HEK293 (cell line): ENCODE results near the gene ARMC7.

ENCODE experiments used
- CTCF ChIA-PET: fragments of 350-600 bp; formaldehyde crosslinking; extraction: SDS; loops from one replicate; lab custom pipeline; 2021; ENCODE audit warnings: antibody characterized with exemption; lab: Yijun Ruan, JAX
- POLR2A ChIA-PET: fragments of 300-600 bp; formaldehyde crosslinking; extraction: SDS; loops from one replicate; lab custom pipeline; 2020; ENCODE audit warnings: antibody characterized with exemption, inconsistent platforms; lab: Yijun Ruan, JAX
- H3K27ac ChIP-seq: fragments of 200-500 bp; sonication (Bioruptor generic); 2 replicates; pipeline ENCODE4 v1.5.1; 2014; ENCODE audit warnings: low read depth, low read length, control low read depth, inconsistent platforms; ENCODE audit errors: extremely low read depth
- H3K36me3 ChIP-seq, 2 experiments: fragments of 200-500 bp in 1 of 2; sonication (Bioruptor generic) in 1 of 2; 1 replicate in 1 of 2; 2 replicates in 1 of 2; pipeline ENCODE4 v1.5.1; 2014 to 2017; ENCODE audit warnings: inconsistent platforms in 2 of 2, low read length in 2 of 2; ENCODE audit not compliant: control insufficient read depth in 2 of 2, insufficient read depth in 1 of 2
- H3K4me1 ChIP-seq: fragments of 200-500 bp; sonication (Bioruptor generic); 2 replicates; pipeline ENCODE4 v1.5.1; 2014; ENCODE audit warnings: mild to moderate bottlenecking, low read length, inconsistent platforms; ENCODE audit not compliant: control insufficient read depth, insufficient read depth
- H3K4me3 ChIP-seq: 2 replicates; pipeline ENCODE4 v1.5.1; 2011; ENCODE audit warnings: low read depth, mild to moderate bottlenecking, control low read depth, low read length, moderate library complexity
- H3K9me3 ChIP-seq: fragments of 200-500 bp; sonication (Bioruptor generic); 2 replicates; pipeline ENCODE4 v1.5.1; 2014; ENCODE audit warnings: low read depth, low read length, inconsistent platforms; ENCODE audit not compliant: control insufficient read depth, insufficient read depth
- GLI4 ChIP-seq: fragments of 450-650 bp; formaldehyde crosslinking; IDR thresholded peaks from 2 replicates; pipeline ENCODE4 v1.5.1; 2016; ENCODE audit warnings: missing biosample characterization, missing genetic modification characterization
- OSR2 ChIP-seq: fragments of 450-650 bp; formaldehyde crosslinking; IDR thresholded peaks from 2 replicates; pipeline ENCODE4 v1.5.1; 2016; ENCODE audit warnings: missing biosample characterization, missing genetic modification characterization
- PRDM10 ChIP-seq: fragments of 450-650 bp; formaldehyde crosslinking; IDR thresholded peaks from 2 replicates; pipeline ENCODE4 v1.5.1; 2016; ENCODE audit warnings: missing biosample characterization, missing genetic modification characterization
- PRDM6 ChIP-seq: fragments of 450-650 bp; formaldehyde crosslinking; IDR thresholded peaks from 2 replicates; pipeline ENCODE4 v1.5.1; 2017; ENCODE audit warnings: missing biosample characterization, missing genetic modification characterization
- RBAK ChIP-seq: fragments of 450-650 bp; formaldehyde crosslinking; IDR thresholded peaks from 2 replicates; pipeline ENCODE4 v1.5.1; 2016; ENCODE audit warnings: missing biosample characterization, missing genetic modification characterization
- SP7 ChIP-seq: fragments of 450-650 bp; formaldehyde crosslinking; IDR thresholded peaks from 2 replicates; pipeline ENCODE4 v1.5.1; 2016; ENCODE audit warnings: missing biosample characterization, missing genetic modification characterization
- TRIM28 ChIP-seq: IDR thresholded peaks from 2 replicates; pipeline ENCODE4 v1.6.1; 2011; ENCODE audit warnings: low read length, control low read depth, borderline replicate concordance
- WT1 ChIP-seq: fragments of 450-650 bp; formaldehyde crosslinking; IDR thresholded peaks from 2 replicates; pipeline ENCODE4 v1.5.1; 2016; ENCODE audit warnings: missing biosample characterization, missing genetic modification characterization
- ZBTB8A ChIP-seq: fragments of 450-650 bp; formaldehyde crosslinking; IDR thresholded peaks from 2 replicates; pipeline ENCODE4 v1.5.1; 2016; ENCODE audit warnings: missing biosample characterization, missing genetic modification characterization
- ZNF169 ChIP-seq: fragments of 450-650 bp; formaldehyde crosslinking; IDR thresholded peaks from 2 replicates; pipeline ENCODE4 v1.5.1; 2016; ENCODE audit warnings: missing biosample characterization, missing genetic modification characterization
- ZNF174 ChIP-seq: fragments of 450-650 bp; formaldehyde crosslinking; IDR thresholded peaks from 2 replicates; pipeline ENCODE4 v1.5.0; 2017; ENCODE audit warnings: missing biosample characterization, mild to moderate bottlenecking, missing genetic modification characterization
- ZNF175 ChIP-seq: fragments of 450-650 bp; formaldehyde crosslinking; IDR thresholded peaks from 2 replicates; pipeline ENCODE4 v1.5.1; 2016; ENCODE audit warnings: missing biosample characterization, missing genetic modification characterization
- ZNF184 ChIP-seq: fragments of 450-650 bp; IDR thresholded peaks from 2 replicates; pipeline ENCODE4 v1.5.1; 2018; ENCODE audit warnings: missing biosample characterization, mild to moderate bottlenecking, missing genetic modification characterization
- ZNF223 ChIP-seq: fragments of 450-650 bp; formaldehyde crosslinking; IDR thresholded peaks from 2 replicates; pipeline ENCODE4 v1.5.1; 2016; ENCODE audit warnings: missing biosample characterization, missing genetic modification characterization
- ZNF560 ChIP-seq: fragments of 450-650 bp; formaldehyde crosslinking; IDR thresholded peaks from 2 replicates; pipeline ENCODE4 v1.5.1; 2017; ENCODE audit warnings: missing biosample characterization, missing genetic modification characterization, borderline replicate concordance
- ZNF791 ChIP-seq: fragments of 450-650 bp; formaldehyde crosslinking; IDR thresholded peaks from 2 replicates; pipeline ENCODE4 v1.5.1; 2016; ENCODE audit warnings: missing biosample characterization, missing genetic modification characterization
- ZNF837 ChIP-seq: fragments of 450-650 bp; formaldehyde crosslinking; IDR thresholded peaks from 2 replicates; pipeline ENCODE4 v1.5.1; 2016; ENCODE audit warnings: missing biosample characterization, missing genetic modification characterization
- TF ChIP-seq, protein P1 (sequence below): fragments of 450-650 bp; formaldehyde crosslinking; IDR thresholded peaks from 2 replicates; pipeline ENCODE4 v1.5.1; 2016; ENCODE audit warnings: missing biosample characterization, missing genetic modification characterization, borderline replicate concordance

Gene ARMC7

GRCh38 chr17:75097865-75098264, 11.9 kb upstream of the ARMC7 start:
- peaks cover 0 to 19% of the 10 kb centered on the region in 2 experiments; a peak in 1 of 3 replicates for H3K36me3 ChIP-seq
- H3K4me1 ChIP-seq: no peaks in the 10 kb centered on the region; the same call in 1 of the 2 replicates
- ChIA-PET POLR2A (interaction anchor here (1.1 to 2.8 kb wide), 2 partner anchors 8 to 33 kb away, joined by 4 to 19 read pairs; no protein-coding TSS in a partner anchor), CTCF (interaction anchor here (0.8 kb wide), 1 partner anchor 85 kb away, joined by 3 read pairs; the partner anchor contains the start of gene MRPL58)
- H3K9me3 ChIP-seq: no peaks in the 10 kb centered on the region
- TF ChIP-seq ZNF169 (tag by site-specific recombination) (no peak), TRIM28 (no peak), SP7 (tag by site-specific recombination) (no peak), ZNF175 (no peak), PRDM6 (no peak), ZNF174 (no peak)
- TF ChIP-seq, protein P1, sequence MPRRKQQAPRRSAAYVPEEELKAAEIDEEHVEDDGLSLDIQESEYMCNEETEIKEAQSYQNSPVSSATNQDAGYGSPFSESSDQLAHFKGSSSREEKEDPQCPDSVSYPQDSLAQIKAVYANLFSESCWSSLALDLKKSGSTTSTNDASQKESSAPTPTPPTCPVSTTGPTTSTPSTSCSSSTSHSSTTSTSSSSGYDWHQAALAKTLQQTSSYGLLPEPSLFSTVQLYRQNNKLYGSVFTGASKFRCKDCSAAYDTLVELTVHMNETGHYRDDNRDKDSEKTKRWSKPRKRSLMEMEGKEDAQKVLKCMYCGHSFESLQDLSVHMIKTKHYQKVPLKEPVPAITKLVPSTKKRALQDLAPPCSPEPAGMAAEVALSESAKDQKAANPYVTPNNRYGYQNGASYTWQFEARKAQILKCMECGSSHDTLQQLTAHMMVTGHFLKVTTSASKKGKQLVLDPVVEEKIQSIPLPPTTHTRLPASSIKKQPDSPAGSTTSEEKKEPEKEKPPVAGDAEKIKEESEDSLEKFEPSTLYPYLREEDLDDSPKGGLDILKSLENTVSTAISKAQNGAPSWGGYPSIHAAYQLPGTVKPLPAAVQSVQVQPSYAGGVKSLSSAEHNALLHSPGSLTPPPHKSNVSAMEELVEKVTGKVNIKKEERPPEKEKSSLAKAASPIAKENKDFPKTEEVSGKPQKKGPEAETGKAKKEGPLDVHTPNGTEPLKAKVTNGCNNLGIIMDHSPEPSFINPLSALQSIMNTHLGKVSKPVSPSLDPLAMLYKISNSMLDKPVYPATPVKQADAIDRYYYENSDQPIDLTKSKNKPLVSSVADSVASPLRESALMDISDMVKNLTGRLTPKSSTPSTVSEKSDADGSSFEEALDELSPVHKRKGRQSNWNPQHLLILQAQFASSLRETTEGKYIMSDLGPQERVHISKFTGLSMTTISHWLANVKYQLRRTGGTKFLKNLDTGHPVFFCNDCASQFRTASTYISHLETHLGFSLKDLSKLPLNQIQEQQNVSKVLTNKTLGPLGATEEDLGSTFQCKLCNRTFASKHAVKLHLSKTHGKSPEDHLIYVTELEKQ: no peak
- H3K4me3 ChIP-seq: no peak overlapping the region
- H3K27ac ChIP-seq: no peak overlapping the region

- TF ChIP-seq ZNF223 (tag by site-specific recombination) (no peak), ZNF560 (tag by site-specific recombination) (no peak), PRDM10 (tag by site-specific recombination) (no peak), ZBTB8A (no peak), ZNF791 (tag by site-specific recombination) (no peak), ZNF184 (tag by site-specific recombination) (no peak), ZNF837 (no peak), WT1 (tag by site-specific recombination) (no peak), OSR2 (tag by site-specific recombination) (no peak), RBAK (tag by site-specific recombination) (no peak), GLI4 (tag by site-specific recombination) (no peak)
- ChIA-PET POLR2A (interaction anchor here (0.6 to 1.1 kb wide), 2 partner anchors 23 to 32 kb away, joined by 3 to 4 read pairs; no protein-coding TSS in a partner anchor), CTCF (interaction anchor here (0.7 to 0.9 kb wide), 2 partner anchors 13 to 15 kb away, joined by 3 read pairs; no protein-coding TSS in a partner anchor)
- Histone ChIP-seq H3K4me3 (no peak overlapping the region), H3K36me3 (peaks cover 0 to 19% of the 10 kb centered on the region in 2 experiments; a peak in 1 of 3 replicates), H3K9me3 (no peaks in the 10 kb centered on the region), H3K27ac (no peak overlapping the region), H3K4me1 (no peaks in the 10 kb centered on the region; the same call in 1 of the 2 replicates)
Measured at GRCh38 chr17:75098861-75099260, 10.9 kb upstream of the ARMC7 start.
